ENCODE data around the gene PICALM. TPM values are rescaled to one million over a fixed set of nuclear protein-coding genes. Genes with fewer than 3 reads are reported as not detected.

PICALM gene
- total and polyA plus RNA-seq, 2 of the 4 experiments (the other 2 are of a cell fraction), result 235 to 453 TPM

GRCh38 chr11:86068138-86068871 lies 579 bp downstream of the PICALM start (continued):
- TF ChIP-seq SMC3 (IDR thresholded peaks at IDR 0.05; ENCODE audit: low read depth, low read length), result no peak
- no peak for TF ChIP-seq POLR2A (IDR thresholded peaks at IDR 0.05; ENCODE audit: low read depth, low read length)
- no peak for TF ChIP-seq BHLHE40 (IDR thresholded peaks at IDR 0.05; ENCODE audit: low read depth, low read length)

GRCh38 chr11:86067851-86068137 lies 1.1 kb downstream of the PICALM start:
- Histone ChIP-seq H4K91ac (ENCODE audit: insufficient read depth, low read depth, low read length) (peak overlapping the region; percentile 92), H3K27me3 (ENCODE audit: control insufficient read depth, insufficient read depth, low read length) (no peaks in the 10 kb centered on the region), H3K9ac (ENCODE audit: low read depth, low read length) (peak overlapping the region; percentile 96), H3K27ac (ENCODE audit: insufficient read depth, low read length) (peak overlapping the region; percentile 98), H3K9me1 (ENCODE audit: insufficient read depth, low read length) (peaks cover 12% of the 10 kb centered on the region), H3K56ac (ENCODE audit: extremely low read depth, insufficient read depth, low read length) (peak overlapping the region; percentile 88), H4K20me1 (ENCODE audit: insufficient read depth, low read length) (peaks cover 57% of the 10 kb centered on the region), H3K23ac (ENCODE audit: low read depth, low read length) (peak overlapping the region; percentile 99), H4K5ac (ENCODE audit: low read depth, low read length) (peak overlapping the region; percentile 54), H3K4me3 (ENCODE audit: insufficient read depth, low read depth, low read length) (peak overlapping the region; percentile 96), H4K8ac (ENCODE audit: low read depth in 2 of 2, low read length in 2 of 2) (peak overlapping the region; percentile 77 to 87; a peak in 3 of 4 replicates), H3K4ac (ENCODE audit: low read depth, low read length) (peak overlapping the region; percentile 94), H3K36me3 (ENCODE audit: control insufficient read depth, insufficient read depth, low read length) (no peaks in the 10 kb centered on the region), H2AFZ (replicated peaks; ENCODE audit: low read length, poor library complexity) (peak overlapping the region; percentile 84), H2BK15ac (ENCODE audit: low read depth, low read length) (peak overlapping the region; percentile 15; the same call in 1 of the 3 replicates), H2AK5ac (ENCODE audit: low read depth, low read length) (peak overlapping the region; percentile 96), H3K14ac (replicated peaks; ENCODE audit: low read depth, low read length) (peak overlapping the region; percentile 98), H3K79me1 (ENCODE audit: low read depth in 1 of 2, low read length in 2 of 2) (peaks cover 0 to 15% of the 10 kb centered on the region in 2 experiments; a peak in 2 of 4 replicates), H2BK20ac (ENCODE audit: low read depth, low read length) (0 out of 2 replicates have a peak overlapping the region, but pooled peaks have one; percentile 30), H3K4me1 (ENCODE audit: control insufficient read depth, insufficient read depth, low read length) (peaks cover 8% of the 10 kb centered on the region), H3K9me3 (ENCODE audit: control insufficient read depth, insufficient read depth, low read length) (no peaks in the 10 kb centered on the region), H3K18ac (ENCODE audit: low read depth, low read length) (peak overlapping the region; percentile 67), H2BK120ac (ENCODE audit: low read depth, low read length) (peak overlapping the region; percentile 81), H2AK9ac (replicated peaks; ENCODE audit: low read depth, low read length, poor library complexity) (peak overlapping the region; percentile 97), H3K4me2 (ENCODE audit: low read depth, low read length) (peak overlapping the region; percentile 97), H2BK5ac (ENCODE audit: low read depth, low read length, poor library complexity, severe bottlenecking) (peak overlapping the region; percentile 98)
- ATAC-seq (ENCODE audit: low read depth) (no peak), DNase-seq (no peak)
- no TSS peak for BruUV-seq (replicated peaks)
- 0% methylated on average over 3 of the region's 5 CpGs; no CpG with 5 or more reads in 1 of the 2 experiments for WGBS, 2 experiments (ENCODE audit: extremely low coverage in 2 of 2, insufficient read length in 1 of 2)
- in situ Hi-C loops (cut with MboI; ENCODE audit: low sequenced_read_pairs) (no loop called here), intact Hi-C loops (cut with micrococcal nuclease) (loop anchor here (1.0 to 10.0 kb wide), 5 partner anchors 25 to 213 kb away; partner anchors contain the start of genes CCDC83 and EED), dilution Hi-C loops (cut with HindIII; ENCODE audit: low sequenced_read_pairs, unreplicated experiment) (no loop called here)
- ChIA-PET CTCF (interaction anchor here (0.8 to 1.6 kb wide), 3 partner anchors 26 to 213 kb away, joined by 3 to 9 read pairs (median 4); partner anchors contain the start of gene CCDC83), POLR2A (ENCODE audit: unreplicated experiment) (interaction anchor here (0.5 to 0.6 kb wide), 2 partner anchors 99 to 106 kb away, joined by 3 to 8 read pairs; no protein-coding TSS in a partner anchor)
- TF ChIP-seq MXI1 (IDR thresholded peaks at IDR 0.05; ENCODE audit: borderline replicate concordance, low read depth, low read length), result no peak
- no peak for TF ChIP-seq USF2 (IDR thresholded peaks at IDR 0.05; ENCODE audit: low read depth, low read length)
- no peak for TF ChIP-seq BHLHE40 (IDR thresholded peaks at IDR 0.05; ENCODE audit: low read depth, low read length)
- no peak for TF ChIP-seq RCOR1 (IDR thresholded peaks at IDR 0.05; ENCODE audit: insufficient replicate concordance, low read length)
- TF ChIP-seq CHD1 (IDR thresholded peaks at IDR 0.05; ENCODE audit: low read depth, low read length), result no peak
- TF ChIP-seq CEBPB (IDR thresholded peaks at IDR 0.05; ENCODE audit: low read depth, low read length), result no peak

Data from IMR-90 (cell line).